HUDEP-2 (cell line): ENCODE data around the gene MYL10.
"Not testable (repeated sequence)": the region's sequence is repeated elsewhere in the genome, so short reads cannot be mapped to it uniquely, and the experiment has no call there.

Source experiments
- DNase-seq, 76 experiments: peaks; one replicate each; lab custom pipeline; 2025; ENCODE audit not compliant: unreplicated experiment in 76 of 76; lab: John Stamatoyannopoulos, UW

MYL10 gene

GRCh38 chr7:101620991-101621390 is 8.1 kb downstream of the MYL10 start:
- DNase-seq, result no peak

GRCh38 chr7:101620395-101620794 is 8.7 kb downstream of the MYL10 start:
- no peak for DNase-seq

- DNase-seq, result no peak
These were observed 10.2 kb downstream of the MYL10 start for GRCh38 chr7:101618916-101619315.

- no peak for DNase-seq
These were observed 10.8 kb downstream of the MYL10 start for GRCh38 chr7:101618207-101618839.

- DNase-seq, result no peak
These were observed 11.5 kb downstream of the MYL10 start for GRCh38 chr7:101617451-101618206.

GRCh38 chr7:101615446-101615845 is 13.7 kb downstream of the MYL10 start:
- no peak for DNase-seq

- no peak for DNase-seq
These were observed 14.2 kb downstream of the MYL10 start for GRCh38 chr7:101614939-101615302.

GRCh38 chr7:101614098-101614938 is 14.8 kb downstream of the MYL10 start:
- no peak for DNase-seq

- no peak for DNase-seq
These were observed 16.1 kb downstream of the MYL10 start for GRCh38 chr7:101612885-101613515.

- no peak for DNase-seq
These were observed 20.1 kb downstream of the MYL10 start for GRCh38 chr7:101608772-101609713.

- DNase-seq, result no peak
These were observed 22.6 kb downstream of the MYL10 start for GRCh38 chr7:101606498-101606923.

- no peak for DNase-seq
These were observed 23.2 kb downstream of the MYL10 start for GRCh38 chr7:101605611-101606497.

GRCh38 chr7:101604934-101605332 is 24.2 kb downstream of the MYL10 start:
- not testable (repeated sequence) for DNase-seq

GRCh38 chr7:101604331-101604933 is 24.7 kb downstream of the MYL10 start:
- no peak for DNase-seq

- DNase-seq, result peak in 54 of 76 experiments; percentile 3 to 66 (median 38)
These were observed 26.4 kb downstream of the MYL10 start for GRCh38 chr7:101602484-101603241.

GRCh38 chr7:101602082-101602481 is 27.0 kb downstream of the MYL10 start:
- DNase-seq, result no peak

GRCh38 chr7:101599787-101600186 is 29.3 kb downstream of the MYL10 start:
- no peak for DNase-seq
